CD4-positive, alpha-beta T cell treated with Interleukin-4 for 1 hour (primary cell): Measurements from ENCODE around the gene CECR2.
"Not testable (repeated sequence)": the region's sequence is repeated elsewhere in the genome, so short reads cannot be mapped to it uniquely, and the experiment has no call there.

Source experiments
- DNase-seq, 2 donors: peaks; one replicate each; pipeline ENCODE4 v3.0.0-alpha.2; 2020 to 2022

The CECR2 gene

DNA sequence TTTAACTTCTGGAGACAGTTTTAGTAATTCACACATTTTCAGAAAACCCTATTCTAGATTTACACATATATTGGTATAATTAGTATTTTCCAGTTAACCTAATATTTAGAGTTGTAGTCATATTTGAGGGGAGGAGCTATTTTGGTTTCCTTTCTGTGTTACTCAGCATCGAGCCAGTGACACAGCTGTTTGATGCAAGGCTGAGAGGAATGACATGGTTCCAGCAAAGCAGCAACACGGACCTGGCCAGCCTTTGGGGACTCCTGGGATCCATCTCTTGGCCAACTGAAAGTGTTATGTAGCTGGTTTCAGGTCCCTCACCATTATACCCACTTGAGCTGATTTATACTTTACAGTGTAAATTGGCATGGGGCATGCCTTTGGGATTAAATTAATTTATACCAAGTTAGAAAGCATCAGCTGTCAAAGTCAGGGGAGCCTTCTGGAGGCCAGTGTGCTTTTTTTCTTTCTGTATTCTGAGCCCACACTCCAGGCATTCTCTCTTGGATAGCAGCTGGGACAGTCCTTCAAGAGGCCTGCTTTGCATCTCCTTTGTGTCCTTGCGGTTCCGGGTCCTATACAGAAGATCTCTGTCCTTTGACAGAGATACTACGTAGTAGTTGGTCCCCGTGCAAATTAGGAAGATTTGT, 102.8 kb downstream of the CECR2 start:
- DNase-seq = no peak

DNA sequence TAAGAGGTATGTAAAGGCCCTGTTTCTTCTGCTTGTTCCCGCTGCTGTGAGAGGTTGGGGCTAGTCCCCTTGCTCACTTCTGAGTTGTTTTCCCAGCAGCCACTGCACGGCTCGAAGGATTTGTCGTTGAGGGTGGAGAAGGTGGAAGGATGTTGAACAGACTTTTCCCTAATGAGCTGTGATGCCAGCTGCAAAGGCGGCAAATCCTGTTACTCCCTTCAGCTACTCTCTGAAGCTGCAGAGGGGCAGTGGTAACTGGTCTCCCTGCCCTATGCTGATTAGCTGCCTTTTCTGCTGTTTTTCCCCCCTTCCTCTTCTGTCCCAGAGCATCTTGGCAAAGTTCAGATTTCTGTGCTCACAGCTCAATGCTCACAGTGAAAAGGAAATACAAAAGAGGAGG, 103.7 kb downstream of the CECR2 start:
- no peak for DNase-seq

DNA sequence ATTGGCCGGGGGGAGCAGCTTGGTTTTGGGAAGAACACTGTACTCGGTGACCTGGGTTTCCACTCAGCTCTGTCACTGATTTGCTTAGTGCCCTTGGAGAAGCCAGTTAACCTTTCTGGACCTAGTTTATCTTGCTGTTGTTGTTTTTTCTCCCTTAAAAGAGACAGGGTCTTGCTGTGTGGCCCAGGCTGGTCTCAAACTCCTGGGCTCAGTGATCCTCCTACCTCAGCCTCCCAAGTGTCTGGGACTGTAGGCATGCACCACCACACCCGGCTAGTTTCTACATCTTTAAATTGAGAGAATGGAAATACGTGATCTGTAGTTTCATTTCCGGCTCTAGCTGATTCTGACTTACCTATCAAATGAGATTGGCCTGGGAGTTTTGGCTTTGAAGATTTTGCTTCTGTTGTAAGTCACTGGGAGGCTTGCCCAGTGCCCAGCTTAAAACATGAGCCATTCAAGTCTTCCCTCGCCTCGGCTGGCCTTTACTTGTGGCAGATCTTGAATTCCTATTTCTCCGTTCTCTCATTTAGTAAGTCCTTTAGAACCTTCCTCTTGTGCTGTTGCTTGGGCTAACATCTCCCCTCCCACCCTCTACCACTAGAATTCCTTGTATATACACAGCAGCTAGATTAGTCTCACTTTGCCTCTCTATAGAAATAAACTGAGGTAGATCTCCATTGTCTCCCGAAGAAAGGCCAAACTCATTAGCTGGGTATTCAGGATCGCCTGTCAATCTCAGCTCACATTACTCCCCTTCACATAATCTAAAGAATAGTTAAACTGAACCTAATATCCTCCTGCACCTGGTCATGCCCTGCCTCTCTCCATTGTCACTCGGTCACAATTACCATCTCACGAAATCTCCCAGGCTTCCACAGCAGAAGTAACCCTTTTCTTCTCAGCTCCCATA, 106.3 kb downstream of the CECR2 start:
- DNase-seq = no peak

DNA sequence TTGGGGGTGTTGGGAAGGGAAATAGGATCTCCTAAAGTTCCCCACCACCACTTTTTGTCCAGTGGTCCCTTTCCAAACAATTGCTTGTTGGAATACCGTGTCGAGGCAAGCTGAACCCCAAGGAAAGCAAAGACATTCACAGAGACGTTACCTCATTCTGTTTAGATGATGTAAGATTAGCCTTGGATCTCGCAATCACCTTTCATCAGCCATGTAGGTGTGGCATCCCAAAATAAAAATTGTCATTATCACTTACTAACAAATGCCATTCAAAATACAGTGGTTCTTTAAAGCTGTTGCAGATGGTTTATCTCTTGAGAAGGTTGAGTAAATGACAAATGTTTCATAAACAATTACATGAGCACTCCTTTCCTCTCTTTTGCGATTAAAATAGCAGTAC, 107.6 kb downstream of the CECR2 start:
- no peak for DNase-seq

DNA sequence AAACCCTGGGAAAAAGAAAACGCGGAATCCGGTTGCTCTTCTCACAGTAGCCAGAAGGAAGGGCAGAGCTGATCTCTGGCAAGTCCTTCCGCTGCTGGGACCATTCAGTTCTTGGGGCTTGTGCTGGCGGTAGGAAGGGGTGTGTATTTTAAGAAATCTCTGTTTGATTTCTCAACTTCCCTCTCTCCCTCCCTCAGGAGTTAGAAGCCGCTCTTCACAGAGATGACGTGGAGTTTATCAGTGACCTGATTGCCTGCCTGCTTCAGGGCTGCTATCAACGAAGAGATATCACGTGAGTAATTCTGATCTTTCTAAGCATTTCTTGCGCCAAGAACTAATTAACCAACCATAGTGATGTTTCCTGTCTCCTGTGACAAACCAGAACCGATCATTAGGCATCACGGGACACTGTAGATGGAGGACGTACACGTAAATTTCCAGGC, 108.2 kb downstream of the CECR2 start:
- DNase-seq = peak in 1 of 2 donors; percentile 21

DNA sequence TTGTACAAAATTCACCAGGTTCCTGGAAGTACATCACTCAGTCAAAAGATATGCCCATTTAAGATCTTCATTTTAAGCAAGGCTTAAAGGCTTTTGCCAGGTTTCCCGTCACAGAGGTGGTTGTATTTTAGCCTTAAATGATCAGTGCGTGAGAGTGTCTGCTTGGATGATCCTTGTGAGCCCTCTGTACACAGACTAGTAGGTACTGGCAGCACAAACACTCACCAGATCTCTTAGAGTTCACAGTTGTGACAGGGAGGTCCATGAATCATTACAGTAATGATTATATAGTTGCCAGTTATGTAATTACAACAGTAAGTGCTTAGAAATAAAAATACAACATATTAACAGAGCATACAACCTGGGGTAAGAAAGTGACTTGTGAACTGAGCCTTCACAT, 109.9 kb downstream of the CECR2 start:
- DNase-seq = no peak

DNA sequence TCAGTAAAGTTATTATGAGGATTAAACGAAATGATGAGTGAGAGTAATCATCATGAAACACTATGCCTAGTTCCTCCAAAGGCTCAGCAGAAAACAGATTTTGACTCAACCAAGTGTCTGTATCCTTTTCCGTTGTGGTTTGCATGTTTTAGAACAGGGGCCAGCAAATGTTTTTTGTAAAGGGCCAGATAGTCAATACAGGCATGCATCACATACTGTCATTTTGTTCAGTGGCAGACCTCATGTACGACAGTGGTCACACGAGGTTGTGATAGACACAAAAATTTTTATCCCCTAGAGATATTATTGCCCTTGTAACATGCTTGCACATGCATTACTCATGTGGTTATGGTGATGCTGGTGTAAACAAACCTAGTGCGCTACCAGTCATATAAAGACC, 112.2 kb downstream of the CECR2 start:
- DNase-seq = no peak

DNA sequence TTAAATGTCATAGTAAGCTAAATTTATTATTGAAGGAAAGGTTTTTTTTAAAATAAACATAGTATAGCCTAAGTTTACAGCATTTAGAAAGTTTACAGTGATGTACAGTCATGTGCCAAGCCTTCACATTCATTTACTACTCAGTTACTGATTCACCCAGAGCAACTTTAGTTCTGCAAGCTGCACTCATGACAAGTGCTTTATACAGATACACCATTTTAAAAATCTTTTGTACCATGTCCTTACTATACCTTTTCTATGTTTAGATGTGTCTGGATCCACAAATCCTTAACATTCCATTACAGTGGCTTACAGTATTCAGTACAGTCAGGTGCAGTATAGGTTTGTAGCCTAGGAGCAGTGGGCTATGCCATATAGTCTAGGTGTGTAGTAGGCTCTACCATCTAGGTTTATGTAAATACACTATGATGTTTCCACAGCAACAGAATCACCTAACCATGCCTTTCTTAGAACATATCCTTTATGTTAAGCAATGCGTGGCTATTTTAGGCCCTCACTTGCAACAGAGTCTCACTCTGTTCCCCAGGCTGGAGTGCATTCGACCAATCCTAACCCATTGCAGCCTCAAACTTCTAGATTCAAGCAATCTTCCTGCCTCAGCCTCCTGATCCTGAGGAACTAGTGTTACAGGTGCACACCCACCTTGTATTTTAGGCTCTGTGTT, 114.6 kb downstream of the CECR2 start:
- DNase-seq = no peak

DNA sequence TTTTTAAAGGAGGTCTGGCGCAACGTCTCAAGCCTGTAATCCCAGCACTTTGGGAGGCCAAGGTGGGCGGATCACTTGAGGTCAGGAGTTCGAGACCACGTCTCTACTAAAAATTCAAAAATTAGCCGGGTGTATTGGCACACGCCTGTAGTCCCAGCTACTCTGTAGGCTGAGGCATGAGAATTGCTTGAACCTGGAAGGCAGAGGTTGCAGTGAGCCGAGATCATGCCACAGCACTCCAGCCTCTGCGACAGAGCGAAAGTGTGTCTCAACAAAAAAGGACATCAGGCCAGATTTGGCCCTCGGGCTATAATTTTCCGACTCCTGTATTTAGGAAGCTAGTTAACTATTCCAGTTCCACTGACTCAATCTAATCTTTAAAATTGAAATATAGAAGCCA, 115.3 kb downstream of the CECR2 start:
- no peak for DNase-seq

DNA sequence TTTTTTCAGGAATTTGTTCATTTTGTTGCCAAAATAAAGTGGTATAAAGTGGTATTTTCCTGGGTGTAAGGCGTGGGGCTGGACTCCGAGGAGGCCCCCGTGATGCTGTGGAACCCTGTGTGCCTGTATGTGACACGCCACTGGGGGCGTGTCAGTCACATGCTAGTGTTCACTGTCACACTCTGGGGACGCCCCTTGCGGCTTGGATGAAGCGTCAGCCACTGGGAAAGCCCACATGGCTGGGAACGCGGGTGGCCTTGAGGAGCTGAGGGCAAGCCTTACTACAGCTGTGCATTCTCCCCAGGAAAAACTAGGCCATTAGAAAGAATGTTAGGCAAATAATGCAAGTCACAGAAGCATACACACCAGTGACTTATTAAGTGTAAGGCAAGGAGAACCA, 117.1 kb downstream of the CECR2 start:
- DNase-seq = no peak

DNA sequence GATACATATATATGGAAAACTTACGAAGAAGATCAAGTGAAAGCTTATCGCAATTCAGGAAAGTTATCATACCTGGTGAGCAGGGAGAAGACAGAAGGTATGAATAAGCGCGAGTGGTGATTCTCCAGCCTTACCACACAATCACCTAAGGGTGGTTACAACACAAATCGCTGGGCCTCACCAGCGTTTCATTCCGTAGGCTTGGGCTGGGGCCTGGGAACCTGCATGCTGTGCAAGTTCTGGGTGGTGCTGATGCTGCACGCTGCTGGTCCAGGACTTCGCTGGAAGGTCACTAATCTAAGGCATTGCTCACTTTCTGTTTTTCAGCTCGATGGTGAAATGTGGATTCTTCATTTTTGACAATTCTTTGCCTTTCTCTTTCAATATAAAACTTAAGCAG, 117.5 kb downstream of the CECR2 start:
- DNase-seq = no peak

DNA sequence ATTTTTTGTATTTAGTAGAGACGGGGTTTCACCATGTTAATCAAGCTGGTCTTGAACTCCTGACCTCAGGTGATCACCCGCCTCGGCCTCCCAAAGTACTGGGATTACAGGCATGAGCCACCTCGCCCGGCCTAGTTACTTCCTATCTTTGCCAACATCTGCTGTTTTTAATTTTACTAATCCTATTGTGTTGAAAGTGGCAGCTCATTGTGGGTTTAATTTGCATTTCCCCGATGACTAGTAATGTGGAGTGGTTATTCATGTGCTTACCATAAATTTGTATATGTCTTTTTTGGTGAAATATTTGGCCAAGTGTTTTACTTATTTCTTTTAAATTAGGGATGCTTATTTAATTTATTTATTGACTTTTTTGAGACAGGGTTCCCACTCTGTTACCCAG, 119.8 kb downstream of the CECR2 start:
- no peak for DNase-seq

DNA sequence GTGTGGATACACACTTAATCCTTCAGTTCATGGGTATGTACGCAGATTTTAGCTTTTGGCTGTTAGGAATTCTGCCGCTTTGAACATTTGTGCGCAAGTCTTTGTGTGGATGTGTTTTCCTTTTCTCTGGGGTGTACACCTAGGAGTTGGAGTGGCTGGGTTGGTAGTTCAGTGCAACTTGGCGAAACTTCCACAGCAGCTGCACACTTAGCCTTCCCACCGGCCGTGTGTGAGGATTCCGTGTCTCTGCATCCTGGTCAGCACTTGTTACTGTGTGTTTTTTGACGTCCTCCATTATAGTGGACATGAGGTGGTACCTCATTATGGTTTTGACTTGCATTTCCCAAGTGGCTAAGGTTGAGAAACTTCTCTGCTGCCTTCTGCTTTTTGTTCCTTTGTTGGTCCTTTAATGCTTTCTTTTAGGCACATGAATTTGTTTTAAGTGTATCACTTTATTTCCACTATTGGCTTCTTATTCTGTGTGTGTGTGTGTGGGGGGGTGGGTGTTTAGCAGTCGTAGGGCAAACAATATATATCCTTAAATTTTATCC, 121.9 kb downstream of the CECR2 start:
- DNase-seq = no peak

DNA sequence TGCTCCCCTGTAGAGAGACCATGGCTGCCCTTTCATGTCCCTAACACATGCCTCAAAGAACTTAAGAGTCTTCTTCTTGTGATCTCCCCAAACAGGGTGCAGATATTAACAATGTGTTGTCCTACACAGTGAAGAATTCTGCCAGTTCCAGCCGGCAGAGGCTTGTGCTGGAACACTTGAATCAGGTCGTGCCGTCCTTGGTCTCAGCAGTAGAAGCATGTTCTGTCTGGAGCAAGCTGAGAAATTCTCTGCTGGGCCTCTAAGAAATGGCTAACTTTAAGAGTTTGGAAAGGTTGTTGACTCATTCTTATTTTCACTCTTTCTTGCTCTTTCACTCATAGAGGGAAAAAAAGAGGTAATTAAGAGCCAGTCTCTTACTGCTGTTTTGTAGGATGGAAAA, 123.0 kb downstream of the CECR2 start:
- no peak for DNase-seq

DNA sequence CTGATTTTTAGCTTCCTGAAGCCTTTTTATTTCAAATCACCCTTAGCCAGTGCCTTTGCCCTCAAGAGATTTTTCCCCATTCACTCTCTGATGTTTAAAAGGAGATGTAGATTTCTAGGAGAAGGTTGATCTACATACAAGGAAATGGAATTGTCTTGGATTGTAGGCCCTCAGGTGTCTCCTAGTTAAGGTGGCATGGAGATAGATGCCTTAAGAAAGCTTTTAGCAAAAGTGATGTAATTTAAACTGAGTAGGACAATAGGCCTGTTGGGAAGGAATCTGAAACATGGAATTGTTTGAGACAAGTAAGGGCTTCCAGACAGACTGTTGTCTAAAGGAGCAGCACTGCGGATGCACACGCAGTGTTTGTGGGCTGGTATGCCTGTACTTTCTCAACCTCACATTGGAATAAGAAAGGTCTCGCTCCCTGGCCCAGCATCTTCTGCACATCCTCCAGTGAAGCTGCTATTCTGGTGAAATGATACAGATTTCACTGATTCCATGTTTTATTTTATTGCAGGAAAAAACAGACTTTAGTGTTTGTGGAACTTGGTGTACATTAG, 124.2 kb downstream of the CECR2 start:
- DNase-seq = no peak

DNA sequence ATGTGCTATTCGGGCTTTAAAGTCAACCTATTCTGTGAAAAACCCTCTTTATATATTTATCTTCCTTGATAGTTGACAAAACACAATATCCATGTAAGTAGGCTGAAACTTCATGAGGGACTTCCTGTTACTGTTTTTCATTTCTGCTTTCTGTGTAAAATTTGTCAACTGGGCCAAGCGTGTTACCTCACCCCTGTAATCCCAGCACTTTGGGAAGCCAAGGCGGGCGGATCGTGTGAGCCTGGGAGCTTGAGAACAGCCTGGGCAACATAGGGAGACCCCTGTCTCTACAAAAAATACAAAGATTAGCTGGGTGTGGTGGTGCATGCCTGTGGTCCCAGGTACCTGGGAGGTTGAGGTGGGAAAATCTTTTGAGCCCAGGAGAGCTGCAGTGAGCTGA, 127.6 kb downstream of the CECR2 start:
- DNase-seq = no peak

DNA sequence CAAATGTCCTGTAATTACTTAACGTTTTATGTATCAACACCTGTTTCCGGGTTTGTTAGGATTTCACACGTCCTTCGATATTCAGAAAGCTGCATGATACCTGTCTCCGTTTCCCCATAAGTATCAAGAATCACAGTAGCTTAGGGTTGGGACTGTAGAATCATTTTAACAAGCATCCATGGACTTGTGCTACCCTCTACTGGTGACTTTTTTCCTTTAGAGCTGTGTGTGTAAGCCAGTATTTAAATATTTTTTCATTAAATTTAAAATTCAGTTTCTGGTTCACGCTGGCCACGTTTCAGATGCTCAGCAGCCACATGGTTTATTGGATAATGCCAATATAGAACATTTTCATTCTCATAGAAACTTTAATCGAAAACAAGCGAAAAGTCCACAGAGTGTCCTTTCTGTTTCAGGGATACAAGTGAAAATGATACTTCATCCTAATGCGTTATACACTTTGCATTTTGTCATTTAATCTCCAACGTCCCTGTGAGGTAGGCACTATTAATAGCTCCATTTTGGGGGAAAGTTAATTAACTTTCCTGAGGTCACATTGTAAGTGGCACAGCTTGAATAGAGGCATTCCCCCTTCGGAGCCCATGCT, 132.5 kb downstream of the CECR2 start:
- peak; percentile 20 to 71 for DNase-seq

DNA sequence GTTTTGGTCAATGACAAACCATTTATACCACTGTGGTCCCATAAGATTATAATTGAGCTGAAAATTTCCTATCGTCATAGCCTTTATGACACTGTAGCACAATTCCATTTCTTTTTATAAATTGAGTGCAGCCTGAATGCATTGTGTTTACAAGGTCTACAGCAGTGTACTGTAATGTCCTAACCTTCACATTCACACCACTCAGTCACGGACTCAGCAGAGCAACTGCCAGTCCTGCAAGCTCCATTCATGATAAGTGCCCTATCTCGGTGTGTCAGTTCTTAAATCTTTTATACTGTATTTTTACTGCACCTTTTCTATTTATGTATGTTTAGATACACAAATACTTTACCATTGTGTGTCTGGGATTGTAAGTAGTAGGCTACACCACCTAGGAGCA, 138.8 kb downstream of the CECR2 start:
- no peak for DNase-seq

DNA sequence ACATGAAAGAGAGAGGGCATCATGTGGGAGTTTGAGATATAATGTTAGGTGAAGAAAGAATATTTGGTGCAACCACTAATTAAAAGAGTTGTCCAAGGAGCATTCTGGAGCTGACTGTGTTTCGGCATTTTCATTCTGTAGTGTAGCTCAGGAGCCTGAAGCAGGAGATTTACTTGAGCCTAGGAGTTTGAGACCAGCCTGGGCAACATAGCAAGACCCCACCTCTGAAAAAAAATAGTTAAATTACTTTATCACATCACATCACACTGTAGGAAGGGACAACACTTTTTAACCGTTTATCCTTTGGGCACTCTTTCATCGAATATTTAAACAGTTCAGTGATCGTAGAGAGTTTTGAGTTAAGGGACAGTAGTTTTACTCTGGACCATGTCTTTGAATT, 143.7 kb downstream of the CECR2 start:
- DNase-seq = no peak

DNA sequence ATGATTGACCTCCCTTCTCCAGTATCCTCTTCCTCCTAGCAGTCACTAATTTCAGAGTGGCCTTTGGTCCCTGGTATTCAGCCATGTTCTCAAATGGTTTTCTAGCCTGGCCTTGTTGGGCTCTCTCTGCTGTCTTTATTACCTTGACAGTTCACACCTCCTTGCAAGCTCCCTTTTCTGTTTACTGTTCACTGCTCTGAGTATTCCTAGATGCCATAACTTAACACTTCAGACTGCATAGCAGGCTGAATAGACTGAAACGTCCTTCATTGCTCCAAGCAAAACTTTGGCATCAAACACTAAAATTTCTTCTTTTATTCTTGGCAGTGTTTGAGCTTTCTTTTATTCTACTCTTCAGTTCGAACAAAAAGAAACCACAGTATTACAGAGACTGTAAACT, 144.4 kb downstream of the CECR2 start:
- no peak for DNase-seq

DNA sequence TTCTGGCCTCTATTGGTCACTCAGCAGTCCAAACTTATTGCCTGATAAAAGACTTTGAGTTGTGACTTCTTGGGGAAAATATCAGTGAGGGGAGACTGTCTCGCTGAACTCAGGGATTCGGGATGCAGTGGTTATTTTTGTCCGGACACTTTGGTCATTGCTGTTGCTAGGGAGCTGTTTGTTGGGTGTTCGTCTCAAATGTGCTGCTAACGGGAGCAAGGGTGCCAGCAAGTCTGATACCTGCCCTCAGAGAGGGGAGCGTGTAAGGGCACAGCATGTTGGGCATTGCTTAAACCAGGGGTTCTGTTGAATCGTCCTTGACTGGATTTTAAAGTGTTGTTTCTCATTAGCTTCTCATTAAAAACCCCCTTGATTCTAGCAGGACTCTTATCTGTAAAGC, 144.8 kb downstream of the CECR2 start:
- no peak for DNase-seq

DNA sequence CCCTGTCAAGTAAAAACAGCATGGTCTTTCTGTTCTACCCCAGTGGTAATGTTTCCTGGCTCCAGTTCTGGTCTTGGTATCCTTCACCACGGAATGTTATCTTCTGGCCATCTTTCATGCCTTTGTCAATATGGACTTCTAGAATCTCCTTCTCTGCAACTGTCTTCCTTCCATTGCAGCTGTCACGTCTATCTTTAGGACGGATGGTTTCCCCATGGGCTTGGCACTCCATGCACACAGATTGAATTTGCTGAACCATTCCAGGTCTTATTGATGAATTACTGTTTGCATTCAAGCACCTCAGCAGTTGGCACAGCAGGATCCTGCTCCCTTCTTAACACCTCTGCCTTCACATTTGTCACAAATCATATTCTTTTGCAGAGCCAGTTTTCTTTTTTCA, 149.1 kb downstream of the CECR2 start:
- DNase-seq = no peak

DNA sequence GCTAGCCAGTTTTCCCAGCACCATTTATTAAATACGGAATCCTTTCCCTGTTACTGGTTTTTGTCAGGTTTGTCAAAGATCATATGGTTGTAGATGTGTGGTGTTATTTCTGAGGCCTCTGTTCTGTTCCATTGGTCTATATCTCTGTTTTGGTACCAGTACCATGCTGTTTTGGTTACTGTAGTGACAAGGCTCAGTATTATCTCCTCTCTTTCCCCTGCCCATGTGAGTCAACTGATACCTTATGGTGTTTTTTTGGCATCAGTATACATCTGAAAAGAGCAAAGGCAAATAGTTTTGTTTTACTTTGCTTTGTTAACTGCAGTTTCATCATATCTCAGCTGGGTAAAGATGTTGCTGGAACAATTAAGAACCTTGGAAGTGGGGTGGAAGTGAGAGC, 152.7 kb downstream of the CECR2 start:
- DNase-seq = not testable (repeated sequence)
